HCT116 (cell line): ENCODE results near the gene ALKBH4.

Experiments
- CEBPB ChIP-seq: IDR thresholded peaks from 2 replicates; pipeline ENCODE4 v1.6.1; 2012; ENCODE audit warnings: low read depth
- CTCF ChIP-seq, 3 experiments: fragments of 200-600 bp in 1 of 3; sonication (generic) in 1 of 3; IDR thresholded peaks in 2 of 3; conservative IDR thresholded peaks in 1 of 3; 2 replicates each; pipeline ENCODE4 v1.5.1; 2012 to 2017; ENCODE audit warnings: low read depth in 2 of 3, low read length in 2 of 3, antibody characterized with exemption in 1 of 3, borderline replicate concordance in 1 of 3, control low read depth in 1 of 3, mild to moderate bottlenecking in 1 of 3, mixed read lengths in 1 of 3, mixed run types in 1 of 3, moderate library complexity in 1 of 3; ENCODE audit not compliant: insufficient read depth in 1 of 3
- EZH2 ChIP-seq: fragments of 200-600 bp; sonication (generic); IDR thresholded peaks from 2 replicates; pipeline ENCODE4 v1.6.1; 2017; ENCODE audit warnings: antibody characterized with exemption, mixed run types
- POLR2A ChIP-seq: IDR thresholded peaks from 2 replicates; pipeline ENCODE4 v1.7.0; 2011; ENCODE audit warnings: borderline replicate concordance; ENCODE audit not compliant: insufficient read depth, insufficient read length; ENCODE audit errors: extremely low read depth
- POLR2AphosphoS5 ChIP-seq: IDR thresholded peaks from 2 replicates; pipeline ENCODE4 v1.6.1; 2011; ENCODE audit warnings: mild to moderate bottlenecking, low read depth, low read length, moderate library complexity
- RAD21 ChIP-seq: IDR thresholded peaks from 2 replicates; pipeline ENCODE4 v1.6.1; 2012; ENCODE audit warnings: low read depth, mild to moderate bottlenecking
- TCF7L2 ChIP-seq: IDR thresholded peaks from 2 replicates; pipeline ENCODE4 v1.7.0; 2011; ENCODE audit warnings: borderline replicate concordance, inconsistent platforms; ENCODE audit not compliant: insufficient read depth, insufficient read length; ENCODE audit errors: extremely low read depth
- YY1 ChIP-seq: IDR thresholded peaks from 2 replicates; pipeline ENCODE4 v1.6.1; 2011; ENCODE audit warnings: low read length, low read depth, moderate library complexity, mild to moderate bottlenecking; ENCODE audit not compliant: insufficient replicate concordance; ENCODE audit errors: extremely low read depth
- ZFX ChIP-seq: fragments of 450-650 bp; IDR thresholded peaks from 2 replicates; pipeline ENCODE4 v1.6.1; 2017
- ZNF274 ChIP-seq: fragments of 200-500 bp; sonication (Bioruptor generic); IDR thresholded peaks from 2 replicates; pipeline ENCODE4 v1.6.1; 2014; ENCODE audit warnings: mild to moderate bottlenecking, low read depth, low read length, inconsistent platforms
- TF ChIP-seq, protein P1 (sequence below): IDR thresholded peaks from 2 replicates; pipeline ENCODE4 v1.6.1; 2012; ENCODE audit warnings: low read depth

GRCh38 chr7:102460467-102460866 is 4.2 kb downstream of the ALKBH4 start:
- TF ChIP-seq POLR2AphosphoS5 (no peak), CTCF (IDR thresholded peaks at IDR 0.05 in 2 of 3, conservative IDR thresholded peaks at IDR 0.05 in 1 of 3; ENCODE audit: borderline replicate concordance in 1 of 3, insufficient read depth in 1 of 3, low read depth in 2 of 3, low read length in 2 of 3) (no peak), CEBPB (no peak), TCF7L2 (no peak), POLR2A (no peak), EZH2 (no peak), RAD21 (no peak), ZNF274 (no peak), ZFX (no peak), YY1 (no peak)
- TF ChIP-seq, protein P1, sequence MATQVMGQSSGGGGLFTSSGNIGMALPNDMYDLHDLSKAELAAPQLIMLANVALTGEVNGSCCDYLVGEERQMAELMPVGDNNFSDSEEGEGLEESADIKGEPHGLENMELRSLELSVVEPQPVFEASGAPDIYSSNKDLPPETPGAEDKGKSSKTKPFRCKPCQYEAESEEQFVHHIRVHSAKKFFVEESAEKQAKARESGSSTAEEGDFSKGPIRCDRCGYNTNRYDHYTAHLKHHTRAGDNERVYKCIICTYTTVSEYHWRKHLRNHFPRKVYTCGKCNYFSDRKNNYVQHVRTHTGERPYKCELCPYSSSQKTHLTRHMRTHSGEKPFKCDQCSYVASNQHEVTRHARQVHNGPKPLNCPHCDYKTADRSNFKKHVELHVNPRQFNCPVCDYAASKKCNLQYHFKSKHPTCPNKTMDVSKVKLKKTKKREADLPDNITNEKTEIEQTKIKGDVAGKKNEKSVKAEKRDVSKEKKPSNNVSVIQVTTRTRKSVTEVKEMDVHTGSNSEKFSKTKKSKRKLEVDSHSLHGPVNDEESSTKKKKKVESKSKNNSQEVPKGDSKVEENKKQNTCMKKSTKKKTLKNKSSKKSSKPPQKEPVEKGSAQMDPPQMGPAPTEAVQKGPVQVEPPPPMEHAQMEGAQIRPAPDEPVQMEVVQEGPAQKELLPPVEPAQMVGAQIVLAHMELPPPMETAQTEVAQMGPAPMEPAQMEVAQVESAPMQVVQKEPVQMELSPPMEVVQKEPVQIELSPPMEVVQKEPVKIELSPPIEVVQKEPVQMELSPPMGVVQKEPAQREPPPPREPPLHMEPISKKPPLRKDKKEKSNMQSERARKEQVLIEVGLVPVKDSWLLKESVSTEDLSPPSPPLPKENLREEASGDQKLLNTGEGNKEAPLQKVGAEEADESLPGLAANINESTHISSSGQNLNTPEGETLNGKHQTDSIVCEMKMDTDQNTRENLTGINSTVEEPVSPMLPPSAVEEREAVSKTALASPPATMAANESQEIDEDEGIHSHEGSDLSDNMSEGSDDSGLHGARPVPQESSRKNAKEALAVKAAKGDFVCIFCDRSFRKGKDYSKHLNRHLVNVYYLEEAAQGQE = no peak
